Activated effector memory CD4-positive, alpha-beta T cell treated with Interleukin-2 at 50 U/mL for 16 hours (primary cell): Measurements from ENCODE around the gene STH.
"Not testable (repeated sequence)": the region's sequence is repeated elsewhere in the genome, so short reads cannot be mapped to it uniquely, and the experiment has no call there.

ENCODE experiments used
- DNase-seq: peaks from one replicate; pipeline ENCODE4 v3.0.0-alpha.2; 2020

STH gene

GRCh38 chr17:46009681-46010596 lies 10.9 kb downstream of the STH start:
- DNase-seq: no peak

GRCh38 chr17:46010597-46011186 lies 11.6 kb downstream of the STH start:
- DNase-seq: no peak

GRCh38 chr17:46011711-46012505 lies 12.9 kb downstream of the STH start:
- DNase-seq: no peak

GRCh38 chr17:46012506-46013079 lies 13.5 kb downstream of the STH start:
- DNase-seq: no peak

GRCh38 chr17:46013127-46013501 lies 14.1 kb downstream of the STH start:
- no peak for DNase-seq

GRCh38 chr17:46013502-46014165 lies 14.6 kb downstream of the STH start:
- DNase-seq: no peak

GRCh38 chr17:46019408-46019925 lies 20.4 kb downstream of the STH start:
- not testable (repeated sequence) for DNase-seq

GRCh38 chr17:46020023-46020761 lies 21.1 kb downstream of the STH start:
- DNase-seq: peak; percentile 70

- DNase-seq: no peak
Observed at GRCh38 chr17:46020998-46021397, 21.9 kb downstream of the STH start.

- not testable (repeated sequence) for DNase-seq
Observed at GRCh38 chr17:46023366-46023765, 24.3 kb downstream of the STH start.

GRCh38 chr17:46023783-46024388 lies 24.8 kb downstream of the STH start:
- DNase-seq: no peak

- DNase-seq: no peak
Observed at GRCh38 chr17:46024590-46024989, 25.5 kb downstream of the STH start.

- no peak for DNase-seq
Observed at GRCh38 chr17:46025060-46025459, 26.0 kb downstream of the STH start.

GRCh38 chr17:46025510-46026165 lies 26.6 kb downstream of the STH start:
- no peak for DNase-seq

GRCh38 chr17:46026166-46027047 lies 27.4 kb downstream of the STH start:
- DNase-seq: no peak

GRCh38 chr17:46027048-46027975 lies 28.3 kb downstream of the STH start:
- no peak for DNase-seq

GRCh38 chr17:46027976-46028325 lies 28.9 kb downstream of the STH start:
- no peak for DNase-seq

- no peak for DNase-seq
Observed at GRCh38 chr17:46028374-46028773, 29.3 kb downstream of the STH start.
